ENCODE measurements around the gene HDAC3. TPM values are rescaled to one million over a fixed set of nuclear protein-coding genes. Genes with fewer than 3 reads are reported as not detected.

HDAC3 gene
- total RNA-seq, 1 donor from 2014 or later, result 56.0 TPM

DNA sequence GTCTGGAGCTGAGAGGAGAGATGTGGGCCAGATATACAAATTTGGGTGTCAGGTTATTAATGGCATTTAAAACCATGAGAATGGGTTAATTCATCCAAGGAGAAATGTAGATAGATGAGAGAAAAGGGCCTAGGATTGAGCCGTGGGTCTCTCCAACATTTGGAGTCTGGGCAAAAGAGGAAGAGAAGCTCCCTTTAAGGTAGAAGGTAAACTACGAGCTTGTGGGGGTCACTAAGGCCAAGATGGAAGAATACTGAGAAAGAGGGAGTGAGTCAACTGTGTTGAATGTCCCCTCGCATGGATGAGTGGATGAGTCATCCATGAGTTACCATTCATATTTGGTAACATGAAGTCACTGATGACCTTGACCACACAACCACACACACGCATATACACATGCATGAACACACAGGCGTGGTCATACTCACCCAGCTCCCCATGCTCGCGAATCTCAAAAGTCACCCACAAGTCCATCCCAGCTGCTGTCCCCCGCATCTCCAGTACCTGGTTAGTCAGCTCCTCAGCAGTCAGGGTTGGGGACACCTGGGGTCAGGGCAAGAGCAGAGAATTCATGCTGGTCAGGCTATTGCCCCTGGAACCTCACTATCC, 21.4 kb upstream of the HDAC3 start:
- DNase-seq (ENCODE audit: low spot score), result no peak

DNA sequence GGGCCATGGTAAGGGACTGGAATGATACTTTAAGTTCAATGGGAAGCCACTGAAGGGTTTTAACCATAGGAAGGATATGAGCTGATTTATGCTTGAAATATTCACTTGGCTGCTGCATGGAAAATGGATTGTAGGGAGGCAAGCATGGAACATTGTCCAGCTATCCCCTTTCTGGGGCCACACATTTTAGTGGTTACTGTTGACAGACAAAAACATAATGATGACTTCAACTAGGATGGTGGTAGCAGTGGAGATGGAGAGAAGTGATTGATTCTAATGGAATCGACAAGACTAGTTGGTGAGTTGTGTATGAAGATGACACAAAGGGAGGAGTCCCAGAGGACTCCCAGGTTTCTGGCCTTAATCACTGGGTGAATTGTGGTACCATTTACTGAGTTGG, 20.8 kb upstream of the HDAC3 start:
- no peak for DNase-seq (ENCODE audit: low spot score)

DNA sequence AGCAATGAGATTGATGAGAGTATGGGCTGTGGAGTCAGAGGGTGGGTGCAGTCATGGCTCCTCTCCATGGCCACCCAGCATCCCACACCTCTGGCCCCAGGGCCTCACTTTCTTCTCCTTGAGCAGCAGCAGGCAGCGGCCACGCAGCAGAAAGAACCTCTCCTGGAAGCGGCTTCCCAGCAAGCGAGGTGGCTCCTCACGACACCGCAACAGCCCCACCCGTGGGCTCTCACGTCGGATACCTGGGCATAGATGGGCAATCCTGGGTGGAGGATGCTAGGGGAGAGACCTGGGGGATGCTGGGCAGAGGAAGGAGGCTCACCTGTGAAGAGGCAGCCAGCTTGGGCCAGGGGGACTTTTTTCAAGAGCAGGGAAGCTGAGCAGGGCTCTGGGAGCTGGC, 19.7 kb upstream of the HDAC3 start:
- no peak for DNase-seq (ENCODE audit: low spot score)

DNA sequence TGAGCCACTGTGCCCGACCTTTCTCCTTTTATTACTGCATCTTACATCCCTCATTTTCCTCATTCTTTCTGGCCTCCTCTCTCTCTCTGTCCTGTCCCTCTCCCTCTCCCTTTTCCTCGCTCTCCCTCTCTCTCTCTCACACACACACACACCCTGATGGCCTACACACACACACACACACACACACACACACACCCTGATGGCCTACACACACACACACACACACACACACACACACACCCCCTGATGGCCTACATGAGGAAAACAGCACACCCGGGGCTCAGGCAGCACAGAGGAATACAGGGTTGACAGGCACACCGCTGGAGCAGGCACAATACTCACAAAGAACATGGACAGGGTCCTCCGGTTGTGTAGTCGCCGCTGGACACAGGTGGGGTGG, 18.4 kb upstream of the HDAC3 start:
- no peak for DNase-seq (ENCODE audit: low spot score)

DNA sequence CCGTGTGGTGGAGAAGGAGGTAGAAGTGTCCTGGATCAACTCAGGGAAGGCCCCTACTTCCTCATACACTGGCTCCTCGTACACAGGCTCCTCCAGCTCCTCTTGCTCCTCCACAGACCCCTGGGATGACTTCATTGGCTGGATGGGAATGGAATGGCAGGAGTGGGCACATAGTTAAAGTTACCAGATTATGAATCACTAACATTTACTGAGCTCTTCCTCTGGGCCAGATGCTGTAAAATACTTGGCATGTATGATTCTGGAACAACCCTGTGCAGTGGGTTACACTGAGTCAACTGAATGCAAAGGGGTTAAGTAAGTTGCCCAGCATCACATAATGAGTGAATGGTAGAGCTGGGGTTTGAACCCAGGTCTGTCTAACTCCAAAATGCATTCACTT, 17.6 kb upstream of the HDAC3 start:
- no peak for DNase-seq (ENCODE audit: low spot score)

DNA sequence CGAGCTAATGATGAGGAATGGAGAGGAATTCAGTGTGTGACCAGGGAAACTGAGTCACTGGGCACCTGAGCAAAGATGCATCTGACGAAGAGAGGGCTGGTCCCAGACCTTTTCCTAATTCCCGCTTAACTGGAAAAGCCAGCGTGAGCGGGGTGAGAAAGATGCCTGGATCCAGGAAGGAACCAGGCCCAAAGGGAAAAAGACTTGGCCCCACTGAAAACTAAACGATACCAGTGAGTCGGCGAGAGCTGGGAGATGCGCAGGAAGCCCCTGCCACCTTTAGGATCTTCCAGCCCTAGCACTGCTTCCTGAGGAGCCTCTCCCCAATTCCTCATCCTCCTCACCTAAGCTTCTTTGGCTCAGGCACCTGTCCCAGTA, 15.1 kb upstream of the HDAC3 start:
- DNase-seq (ENCODE audit: low spot score), result no peak

DNA sequence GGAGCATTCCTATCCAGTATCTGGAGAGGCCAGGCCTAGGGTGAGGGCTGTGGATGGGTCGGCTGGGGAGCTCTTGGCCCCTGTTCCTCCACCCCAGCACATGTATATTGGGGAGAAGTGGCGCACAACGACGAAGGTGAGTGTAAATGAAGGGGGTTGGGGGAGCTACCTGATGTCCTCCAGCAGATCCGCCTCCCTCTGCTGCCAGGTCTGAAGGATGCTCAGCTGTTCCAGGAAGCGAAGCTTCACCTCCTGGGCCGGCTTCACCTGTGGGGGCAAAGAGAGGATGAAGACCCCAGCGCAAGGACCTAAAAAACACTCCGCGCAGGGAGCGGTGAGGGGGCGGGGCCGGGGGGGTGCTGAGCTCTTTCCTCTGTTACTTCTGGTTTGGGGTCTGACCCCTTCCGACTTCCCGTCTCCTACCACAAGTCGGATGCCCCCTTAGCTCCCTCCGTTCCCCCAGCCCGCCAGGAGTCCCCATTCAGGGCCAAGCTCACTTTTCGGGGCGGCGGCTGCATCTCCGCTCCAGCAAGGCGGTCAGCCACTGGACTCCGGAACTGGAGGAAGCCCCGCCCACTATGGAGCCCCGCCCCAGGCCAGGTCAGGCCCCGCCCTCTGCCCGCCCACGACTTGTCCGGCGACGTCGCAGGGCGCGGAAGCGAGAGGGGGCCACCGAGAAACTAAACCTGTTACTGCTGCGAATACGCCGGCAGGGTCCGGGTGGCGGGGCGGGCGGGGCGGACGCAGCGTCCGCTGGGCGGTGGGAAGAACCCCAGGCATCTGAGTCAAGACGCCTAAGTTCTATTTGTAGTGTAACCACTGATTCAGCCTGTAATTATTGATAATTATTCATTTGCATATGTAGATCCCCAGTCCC, 14.4 kb upstream of the HDAC3 start, which contains the start of gene FCHSD1:
TSS of gene FCHSD1 (minus strand) at position 568 of the 877 bp plus-strand sequence. CDS start at position 518, 50 bp downstream.
- DNase-seq (ENCODE audit: low spot score), result peak; percentile 94

DNA sequence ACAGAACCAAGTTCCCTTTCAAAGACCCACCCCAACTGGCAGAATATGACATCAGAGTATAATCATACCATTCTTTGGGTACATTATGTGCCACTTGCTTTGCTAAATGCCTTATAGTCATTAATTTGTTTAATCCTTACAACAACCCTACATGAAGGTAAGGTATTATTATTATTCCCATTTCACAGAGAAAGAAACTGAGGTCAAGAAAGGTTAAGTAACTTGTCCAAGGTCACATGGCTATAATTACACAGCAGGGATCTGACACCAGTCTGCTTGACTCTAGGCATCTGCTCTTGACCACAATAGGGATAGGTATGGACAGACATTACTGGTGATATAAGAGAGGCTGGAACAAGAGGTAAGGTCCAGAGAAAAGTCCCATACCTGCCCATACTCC, 13.3 kb upstream of the HDAC3 start:
- DNase-seq (ENCODE audit: low spot score), result no peak

DNA sequence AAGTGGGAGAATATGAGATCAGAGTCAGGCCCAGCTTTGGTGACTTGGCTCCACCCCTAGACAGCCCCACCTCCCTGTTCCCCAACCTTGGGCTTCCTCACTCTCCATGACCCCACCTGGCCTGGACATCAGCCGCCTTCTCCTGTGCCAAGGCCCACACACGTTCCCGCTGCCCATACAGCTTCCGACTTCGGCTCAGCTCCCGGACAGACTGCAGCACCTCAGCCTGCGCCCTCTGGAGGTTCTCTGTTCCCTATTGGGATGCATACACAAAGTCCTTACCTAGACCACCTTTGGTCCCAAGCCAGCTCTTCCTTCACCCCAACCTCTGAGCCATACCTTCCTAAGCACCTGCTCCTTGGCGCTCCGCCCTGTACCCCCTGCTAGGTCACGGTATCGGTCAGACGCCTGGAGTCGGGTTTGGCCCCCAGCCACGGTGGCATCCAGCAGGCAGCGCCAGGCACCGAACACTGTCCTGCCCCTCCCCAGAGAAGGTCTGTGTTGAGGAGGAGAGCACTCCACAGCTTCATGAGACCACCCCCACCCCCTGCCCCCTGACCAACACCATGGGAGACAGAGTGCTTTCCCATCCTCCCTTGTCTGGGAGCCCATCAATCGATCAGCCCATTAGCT, 12.5 kb upstream of the HDAC3 start:
- no peak for DNase-seq (ENCODE audit: low spot score)

DNA sequence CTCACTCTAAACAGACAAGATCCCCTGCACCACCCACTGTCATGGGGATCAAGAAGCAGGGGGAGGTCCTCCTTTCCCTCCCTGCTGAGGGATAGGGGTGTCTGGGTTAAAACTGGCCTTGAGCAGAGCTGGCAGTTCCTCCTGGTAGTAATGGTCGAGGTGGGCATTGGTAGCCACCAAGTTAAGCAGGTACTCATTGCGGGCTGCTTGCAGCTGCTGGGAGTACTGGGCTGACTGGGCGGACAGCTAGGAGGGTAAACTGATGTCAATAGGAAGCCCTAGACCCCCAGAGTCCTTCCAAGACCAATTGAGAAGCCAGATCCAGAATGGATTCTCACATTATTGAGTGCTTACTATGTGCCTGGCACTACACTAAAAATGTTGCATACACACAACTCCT, 11.2 kb upstream of the HDAC3 start:
- no peak for DNase-seq (ENCODE audit: low spot score)

DNA sequence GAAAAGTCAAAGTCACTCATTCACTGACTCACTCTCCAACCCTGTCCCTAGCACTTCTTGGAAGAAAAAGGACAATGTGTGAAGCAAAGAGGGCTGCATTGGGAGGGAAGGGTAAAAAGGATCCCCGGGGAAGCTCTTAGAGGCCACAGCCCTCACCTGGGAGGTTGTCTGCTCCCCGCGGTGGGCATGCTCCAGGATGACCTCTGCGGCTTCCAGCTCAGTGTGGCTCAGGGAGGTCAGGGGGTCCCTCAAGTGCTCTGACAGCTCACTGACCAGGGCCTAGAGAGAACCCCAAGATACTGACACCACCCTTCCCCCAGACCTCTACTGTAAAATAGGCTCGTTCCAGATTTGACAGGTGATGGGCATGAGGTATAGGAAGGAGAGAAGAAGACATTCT, 10.6 kb upstream of the HDAC3 start:
- DNase-seq (ENCODE audit: low spot score), result no peak

DNA sequence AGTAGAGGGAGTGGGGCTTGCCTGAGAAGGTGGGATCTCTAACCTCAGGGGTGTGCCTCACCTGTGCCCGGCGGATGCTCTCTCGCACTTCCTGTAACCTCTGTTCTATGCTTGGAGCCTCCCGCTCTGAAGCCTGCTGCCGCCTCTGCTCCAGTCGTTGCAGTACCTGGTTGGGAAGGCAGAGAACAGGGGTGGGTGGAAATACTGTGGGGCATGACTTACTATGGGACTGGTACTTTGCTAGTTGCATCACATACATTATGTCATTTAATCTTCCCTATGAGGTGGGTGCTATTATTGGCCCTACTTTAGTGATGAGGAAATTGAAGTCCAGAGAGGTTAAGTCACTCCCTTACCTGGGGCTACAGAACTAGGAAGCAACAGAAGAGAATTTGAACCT, 9.4 kb upstream of the HDAC3 start:
- no peak for DNase-seq (ENCODE audit: low spot score)

DNA sequence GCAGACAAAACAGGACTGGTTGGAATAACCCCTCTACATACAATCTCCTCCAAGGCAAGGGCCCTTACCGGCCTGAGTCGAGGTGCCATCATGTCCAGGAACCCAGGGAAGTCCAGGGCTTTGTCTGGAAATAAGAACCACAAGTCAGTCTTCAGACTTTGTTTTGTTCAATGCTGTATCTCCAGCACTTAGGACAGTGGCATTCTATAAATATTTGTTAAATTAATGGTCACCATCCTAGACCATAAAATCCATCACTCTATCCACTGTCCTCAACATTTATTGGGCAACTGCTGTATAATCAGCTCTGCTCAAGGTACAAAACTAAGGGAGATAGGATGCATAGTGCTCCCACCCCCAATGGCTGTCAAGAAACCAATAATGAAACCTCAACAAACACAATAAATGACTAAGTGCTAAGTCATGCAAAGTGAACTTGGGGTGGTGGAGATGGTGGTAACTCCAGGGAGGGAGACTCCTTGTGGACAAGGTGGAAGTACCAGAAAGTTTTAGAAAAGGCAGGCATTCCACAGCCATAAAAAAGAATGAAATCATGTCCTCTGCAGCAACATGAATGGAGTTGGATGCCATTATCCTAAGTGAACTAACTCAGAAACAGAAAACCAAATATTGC, 5.1 kb upstream of the HDAC3 start:
- no peak for DNase-seq (ENCODE audit: low spot score)

DNA sequence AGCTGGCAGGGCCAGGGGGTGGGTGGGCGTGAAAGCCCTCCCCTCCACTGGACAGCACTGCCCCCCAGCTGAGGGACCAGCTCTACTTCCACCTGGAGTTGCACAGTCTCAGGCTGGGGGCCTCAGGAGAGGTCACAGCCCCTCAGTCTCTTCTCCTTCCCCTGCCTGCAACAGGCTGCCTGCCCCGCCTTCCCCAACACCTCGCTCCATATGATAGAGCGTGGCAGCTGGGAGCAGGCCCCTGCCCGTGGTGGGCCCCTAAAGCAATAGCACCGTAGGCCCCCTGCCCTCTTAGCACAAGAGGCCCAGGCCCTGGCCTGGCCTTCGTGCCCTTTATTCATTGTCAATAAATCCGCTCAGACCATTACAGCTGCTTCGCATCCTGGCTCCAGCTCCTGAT, 4.0 kb upstream of the HDAC3 start:
- DNase-seq (ENCODE audit: low spot score), result no peak

DNA sequence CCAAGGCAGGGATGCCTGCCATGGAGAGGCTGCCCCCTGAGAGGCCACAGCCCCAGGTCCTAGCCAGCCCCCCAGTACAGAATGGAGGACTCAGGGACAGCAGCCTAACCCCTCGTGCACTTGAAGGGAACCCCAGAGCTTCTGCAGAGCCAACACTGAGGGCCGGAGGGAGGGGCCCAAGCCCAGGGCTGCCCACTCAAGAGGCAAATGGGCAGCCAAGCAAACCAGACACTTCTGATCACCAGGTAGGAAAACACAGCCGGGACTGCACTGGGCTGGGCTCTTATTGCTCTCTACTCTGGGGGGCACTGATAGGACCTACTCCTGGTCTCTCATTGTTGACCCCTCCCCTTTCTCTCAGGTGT, 3.4 kb upstream of the HDAC3 start:
- no peak for DNase-seq (ENCODE audit: low spot score)

DNA sequence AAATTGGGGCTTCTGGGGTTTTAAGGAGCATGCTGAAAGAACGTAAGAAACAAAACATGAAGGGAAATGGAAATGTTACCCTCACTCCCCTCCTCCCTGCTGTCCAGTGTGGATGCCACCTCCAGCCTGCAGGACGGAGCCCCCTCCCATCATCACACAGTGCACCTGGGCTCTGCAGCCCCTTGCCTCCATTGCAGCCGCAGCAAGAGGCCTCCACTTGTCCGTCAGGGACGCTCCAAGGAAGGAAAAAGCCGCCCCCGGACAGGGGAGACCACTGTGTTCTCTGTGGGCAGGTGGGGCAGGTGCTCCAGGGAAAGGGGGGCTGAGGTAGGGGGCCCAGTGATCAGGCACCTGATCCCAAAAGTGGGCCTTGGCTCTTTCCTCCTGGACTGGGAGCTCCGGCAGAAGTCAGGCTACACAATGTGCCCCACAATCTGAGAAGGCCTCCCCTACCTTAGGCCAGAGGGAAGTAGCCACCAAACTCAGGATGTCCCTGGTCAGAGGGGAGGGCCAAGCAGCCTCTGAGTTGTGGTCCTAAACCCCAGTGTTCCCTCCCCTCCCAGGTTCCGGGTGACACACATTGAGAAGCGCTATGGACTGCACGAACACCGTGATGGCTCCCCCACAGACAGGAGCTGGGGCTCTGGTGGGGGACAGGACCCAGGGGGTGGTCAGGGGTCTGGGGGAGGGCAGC, 2.9 kb upstream of the HDAC3 start:
- no peak for DNase-seq (ENCODE audit: low spot score)

DNA sequence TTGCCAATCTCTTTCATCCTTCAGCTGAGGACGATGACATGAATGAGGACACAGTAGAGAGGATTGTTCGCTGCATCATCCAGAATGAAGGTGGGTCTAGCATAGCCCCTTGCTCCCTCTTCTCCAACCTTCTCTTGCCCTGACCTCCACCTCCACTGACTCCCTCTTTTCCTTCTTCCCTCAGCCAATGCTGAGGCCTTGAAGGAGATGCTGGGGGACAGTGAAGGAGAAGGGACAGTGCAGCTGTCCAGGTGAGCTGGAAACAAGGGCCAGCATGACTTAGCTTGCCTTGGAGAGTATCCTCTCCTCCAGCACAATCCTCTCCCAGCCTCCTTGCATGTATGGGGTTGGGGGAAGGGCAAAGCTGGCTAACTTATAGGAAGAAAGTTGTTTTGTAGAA, 2.1 kb upstream of the HDAC3 start:
- no peak for DNase-seq (ENCODE audit: low spot score)

DNA sequence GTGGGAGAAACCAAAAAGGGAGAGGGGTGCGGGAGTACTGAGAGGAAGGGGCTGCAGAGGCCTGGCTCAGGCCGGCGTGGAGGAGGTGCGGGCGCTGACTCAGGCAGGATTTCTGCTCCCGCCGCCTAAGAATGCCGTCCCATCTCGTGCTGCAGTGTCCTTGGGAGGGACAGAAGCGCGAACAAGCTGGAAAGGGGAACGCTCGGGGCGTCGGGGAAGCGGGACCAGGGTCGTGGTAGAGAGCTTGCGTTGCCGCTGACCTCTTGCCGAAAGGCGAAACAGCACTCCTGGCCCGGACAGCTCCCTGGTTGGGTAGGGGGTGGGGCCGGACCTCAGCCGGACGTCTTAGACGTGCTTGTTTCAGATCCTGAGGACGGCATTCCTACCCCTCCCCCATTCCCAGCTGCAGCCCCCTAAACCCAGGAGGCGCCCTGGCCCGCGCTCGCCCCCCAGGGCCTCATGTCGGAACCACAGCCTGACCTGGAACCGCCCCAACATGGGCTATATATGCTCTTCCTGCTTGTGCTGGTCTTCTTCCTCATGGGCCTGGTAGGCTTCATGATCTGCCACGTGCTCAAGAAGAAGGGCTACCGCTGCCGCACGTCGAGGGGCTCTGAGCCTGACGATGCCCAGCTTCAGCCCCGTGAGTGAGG, 1.2 kb upstream of the HDAC3 start:
- DNase-seq (ENCODE audit: low spot score), result peak; percentile 69

DNA sequence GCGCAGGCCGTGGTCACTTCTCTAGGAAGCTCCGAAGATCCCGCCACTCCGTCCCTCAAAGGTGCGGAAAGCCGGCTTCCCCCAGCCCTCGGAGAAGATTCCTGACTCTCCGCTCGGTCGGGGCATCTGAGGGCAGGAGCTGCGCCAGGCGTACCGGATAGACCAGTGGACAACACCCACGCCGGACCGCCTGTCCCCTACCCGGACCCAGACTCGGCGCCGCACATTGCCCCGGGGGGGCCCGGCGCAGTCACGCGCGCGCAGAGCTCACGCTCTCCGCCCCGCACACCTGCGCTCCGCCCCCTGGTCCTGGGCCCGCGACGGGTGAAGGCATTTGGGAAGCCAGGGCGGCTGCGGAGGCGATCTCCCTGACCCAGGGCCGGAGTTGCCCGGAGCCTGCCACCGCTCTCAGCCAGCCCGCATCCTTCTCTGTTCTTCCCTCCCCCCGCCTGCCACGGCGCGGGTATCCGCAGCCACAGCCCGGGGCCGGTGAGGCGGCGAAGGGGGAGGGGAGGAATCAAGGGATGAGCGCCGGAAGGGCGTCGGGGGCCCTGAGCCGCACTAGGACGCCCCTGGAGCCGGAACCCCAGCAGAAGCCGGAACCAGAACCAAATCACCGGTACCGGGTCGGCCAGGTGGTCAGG, 596 bp upstream of the HDAC3 start:
- DNase-seq (ENCODE audit: low spot score), result peak; percentile 44

DNA sequence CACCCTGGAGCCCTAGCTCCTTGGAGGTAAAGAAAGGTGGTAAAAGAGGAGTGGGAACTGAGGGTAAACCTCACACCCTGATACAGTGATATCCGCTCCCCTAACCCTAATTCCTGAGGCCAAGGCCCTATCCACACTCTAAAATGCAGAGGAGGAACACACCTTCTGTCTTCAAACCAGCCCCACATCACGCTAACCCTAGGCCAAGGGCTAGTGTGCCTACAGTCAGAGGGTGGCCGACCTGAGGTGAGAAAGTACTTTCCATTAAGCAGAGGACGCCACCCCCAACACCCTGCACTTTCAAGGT, 590 bp downstream of the HDAC3 start:
- DNase-seq (ENCODE audit: low spot score), result no peak

DNA sequence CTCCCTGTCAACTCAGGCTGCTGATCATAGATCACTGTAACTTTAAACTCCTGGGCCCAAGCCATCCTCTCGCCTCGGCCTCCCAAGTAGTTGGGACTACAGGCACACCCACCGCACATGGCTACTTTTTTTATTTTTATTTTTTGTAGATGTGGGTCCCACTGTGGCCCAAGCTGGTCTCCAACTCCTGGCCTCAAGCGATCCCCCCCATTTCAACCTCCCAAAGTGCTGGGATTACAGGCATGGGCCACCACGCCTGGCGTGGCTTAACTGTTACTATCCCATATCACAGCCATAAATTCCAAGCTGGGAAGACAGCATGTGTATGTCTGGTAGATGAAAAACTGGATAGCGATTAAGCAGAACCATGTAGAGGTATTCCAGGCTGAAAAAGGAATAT, 1.0 kb downstream of the HDAC3 start:
- no peak for DNase-seq (ENCODE audit: low spot score)

Data from ureter (tissue), 1 donor.